22Rv1 (cell line): ENCODE results near the gene GNG7.
"Not testable (repeated sequence)": the region's sequence is repeated elsewhere in the genome, so short reads cannot be mapped to it uniquely, and the experiment has no call there.

Experiments used
- ZFX ChIP-seq: fragments of 450-650 bp; IDR thresholded peaks from 2 replicates; pipeline ENCODE4 v1.6.1; 2017; ENCODE audit warnings: antibody characterized with exemption, borderline replicate concordance
- TF ChIP-seq, protein P1 (sequence below): fragments of 450-650 bp; IDR thresholded peaks from 2 replicates; pipeline ENCODE4 v1.5.1; 2017; ENCODE audit warnings: mild to moderate bottlenecking

DNA sequence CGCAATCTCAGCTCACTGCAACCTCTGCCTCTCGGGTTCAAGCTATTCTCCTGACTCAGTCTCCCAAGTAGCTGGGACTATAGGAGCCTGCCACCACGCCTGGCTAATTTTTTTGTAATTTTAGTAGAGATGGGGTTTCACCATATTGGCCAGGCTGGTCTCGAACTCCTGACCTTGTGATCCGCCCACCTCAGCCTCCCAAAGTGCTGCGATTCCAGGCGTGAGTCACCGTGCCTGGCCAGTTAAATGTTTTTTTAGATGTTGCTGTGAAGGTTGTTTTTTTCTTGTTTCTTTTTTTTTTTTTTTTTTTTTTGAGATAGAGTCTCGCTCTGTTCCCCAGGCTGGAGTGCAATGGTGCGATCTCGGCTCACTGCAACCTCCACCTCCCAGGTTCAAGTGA is 183.6 kb downstream of the GNG7 start:
- TF ChIP-seq, protein P1, sequence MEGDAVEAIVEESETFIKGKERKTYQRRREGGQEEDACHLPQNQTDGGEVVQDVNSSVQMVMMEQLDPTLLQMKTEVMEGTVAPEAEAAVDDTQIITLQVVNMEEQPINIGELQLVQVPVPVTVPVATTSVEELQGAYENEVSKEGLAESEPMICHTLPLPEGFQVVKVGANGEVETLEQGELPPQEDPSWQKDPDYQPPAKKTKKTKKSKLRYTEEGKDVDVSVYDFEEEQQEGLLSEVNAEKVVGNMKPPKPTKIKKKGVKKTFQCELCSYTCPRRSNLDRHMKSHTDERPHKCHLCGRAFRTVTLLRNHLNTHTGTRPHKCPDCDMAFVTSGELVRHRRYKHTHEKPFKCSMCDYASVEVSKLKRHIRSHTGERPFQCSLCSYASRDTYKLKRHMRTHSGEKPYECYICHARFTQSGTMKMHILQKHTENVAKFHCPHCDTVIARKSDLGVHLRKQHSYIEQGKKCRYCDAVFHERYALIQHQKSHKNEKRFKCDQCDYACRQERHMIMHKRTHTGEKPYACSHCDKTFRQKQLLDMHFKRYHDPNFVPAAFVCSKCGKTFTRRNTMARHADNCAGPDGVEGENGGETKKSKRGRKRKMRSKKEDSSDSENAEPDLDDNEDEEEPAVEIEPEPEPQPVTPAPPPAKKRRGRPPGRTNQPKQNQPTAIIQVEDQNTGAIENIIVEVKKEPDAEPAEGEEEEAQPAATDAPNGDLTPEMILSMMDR: not testable (repeated sequence)
- TF ChIP-seq ZFX: not testable (repeated sequence)
